H1 (cell line): ENCODE data around the gene PPFIA4. TPM values are rescaled to one million over a fixed set of nuclear protein-coding genes. Genes with fewer than 3 reads are reported as not detected.

Experiments
- ATF3 ChIP-seq: IDR thresholded peaks from 2 replicates; pipeline ENCODE4 v1.6.1; 2011; ENCODE audit warnings: low read depth, mild to moderate bottlenecking, low read length; ENCODE audit not compliant: insufficient read depth
- EZH2 ChIP-seq: fragments of 200-600 bp; sonication (generic); IDR thresholded peaks from 2 replicates; pipeline ENCODE4 v1.7.1; 2012; ENCODE audit warnings: low read depth, mild to moderate bottlenecking, moderate library complexity, low read length, inconsistent platforms; ENCODE audit not compliant: severe bottlenecking
- HDAC6 ChIP-seq: IDR thresholded peaks from one replicate; pipeline ENCODE4 v1.7.1; 2012; ENCODE audit warnings: low read depth, mild to moderate bottlenecking, inconsistent platforms, low read length, moderate library complexity
- polyA plus RNA-seq, 7 experiments: library from polyadenylated mRNA; depleted of rRNA in 3 of 7; stranded (reverse) in 5 of 7; unstranded in 2 of 7; fragments of >200 nt in 5 of 7; fragments of 200-250 nt in 2 of 7; gene quantifications; 1 replicate in 5 of 7; 2 replicates in 1 of 7; 4 replicates in 1 of 7; pipeline versions ENCODE4 v1.2.1 to v1.2.3, GENCODE V29; 2011 to 2013; ENCODE audit warnings: missing spikeins in 2 of 7, mixed read lengths in 2 of 7
- total RNA-seq: library from RNA; stranded (reverse); fragmentation: NEBNext Ultra II Directional; extraction: Animal tissue kit (Norgen Biotek cat#: 25700); gene quantifications from 2 replicates; pipeline ENCODE4 v1.2.1, GENCODE V29; 2021
- TF ChIP-seq, protein P1 (sequence below), 3 experiments: IDR thresholded peaks; 1 replicate in 2 of 3; 2 replicates in 1 of 3; pipeline versions ENCODE4 v1.5.1 to v1.6.1; 2011; ENCODE audit warnings: low read length in 3 of 3, mild to moderate bottlenecking in 3 of 3, inconsistent platforms in 2 of 3, low read depth in 1 of 3, moderate library complexity in 1 of 3; ENCODE audit not compliant: insufficient read depth in 1 of 3; ENCODE audit errors: control extremely low read depth in 1 of 3

The PPFIA4 gene
- total and polyA plus RNA-seq, 2 of the 8 experiments (the other 6 are each of a cell fraction or from before 2014, with no cell fraction given): 9.0 to 9.9 TPM

DNA sequence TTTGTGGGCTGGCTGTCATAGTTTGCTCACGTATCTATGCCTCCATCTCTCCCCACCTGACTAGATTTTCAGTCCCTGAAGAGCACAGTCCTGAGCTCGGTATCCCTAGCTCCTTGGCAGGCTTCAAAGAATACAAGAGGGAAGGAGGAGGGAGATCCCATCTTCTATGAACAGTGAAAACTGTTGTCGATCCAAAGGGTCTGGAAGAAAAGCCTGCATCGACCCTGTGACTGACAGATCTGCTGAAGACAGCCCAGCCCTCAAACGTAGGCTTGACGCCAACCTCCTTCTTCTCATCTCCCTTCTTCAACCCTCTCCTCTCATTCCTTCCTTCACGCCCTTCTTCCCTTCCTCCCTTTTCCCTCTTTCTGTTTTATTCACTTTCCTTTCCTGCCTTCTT lies 87.9 kb downstream of the PPFIA4 start (continued):
- TF ChIP-seq, protein P1, sequence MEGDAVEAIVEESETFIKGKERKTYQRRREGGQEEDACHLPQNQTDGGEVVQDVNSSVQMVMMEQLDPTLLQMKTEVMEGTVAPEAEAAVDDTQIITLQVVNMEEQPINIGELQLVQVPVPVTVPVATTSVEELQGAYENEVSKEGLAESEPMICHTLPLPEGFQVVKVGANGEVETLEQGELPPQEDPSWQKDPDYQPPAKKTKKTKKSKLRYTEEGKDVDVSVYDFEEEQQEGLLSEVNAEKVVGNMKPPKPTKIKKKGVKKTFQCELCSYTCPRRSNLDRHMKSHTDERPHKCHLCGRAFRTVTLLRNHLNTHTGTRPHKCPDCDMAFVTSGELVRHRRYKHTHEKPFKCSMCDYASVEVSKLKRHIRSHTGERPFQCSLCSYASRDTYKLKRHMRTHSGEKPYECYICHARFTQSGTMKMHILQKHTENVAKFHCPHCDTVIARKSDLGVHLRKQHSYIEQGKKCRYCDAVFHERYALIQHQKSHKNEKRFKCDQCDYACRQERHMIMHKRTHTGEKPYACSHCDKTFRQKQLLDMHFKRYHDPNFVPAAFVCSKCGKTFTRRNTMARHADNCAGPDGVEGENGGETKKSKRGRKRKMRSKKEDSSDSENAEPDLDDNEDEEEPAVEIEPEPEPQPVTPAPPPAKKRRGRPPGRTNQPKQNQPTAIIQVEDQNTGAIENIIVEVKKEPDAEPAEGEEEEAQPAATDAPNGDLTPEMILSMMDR (IDR thresholded peaks at IDR 0.05; ENCODE audit: control extremely low read depth in 1 of 3, insufficient read depth in 1 of 3, low read depth in 1 of 3, low read length in 3 of 3): no peak
- TF ChIP-seq EZH2 (no peak), HDAC6 (no peak), ATF3 (no peak)
